Measurements from ENCODE around the gene NR1D2.

GRCh38 chr3:23952646-23953045 lies 7.6 kb downstream of the NR1D2 start:
- TF ChIP-seq CTCF (IDR thresholded peaks at IDR 0.05) (no peak), POLR2A (IDR thresholded peaks at IDR 0.05; ENCODE audit: low read length) (no peak), HDAC2 (IDR thresholded peaks at IDR 0.05) (no peak), RAD21 (conservative IDR thresholded peaks at IDR 0.05 in 1 of 2, IDR thresholded peaks at IDR 0.05 in 1 of 2) (no peak), ESRRA (IDR thresholded peaks at IDR 0.05; ENCODE audit: borderline replicate concordance, low read length) (no peak), KDM1A (IDR thresholded peaks at IDR 0.05; ENCODE audit: low read depth) (no peak)
- TF ChIP-seq, protein P1, sequence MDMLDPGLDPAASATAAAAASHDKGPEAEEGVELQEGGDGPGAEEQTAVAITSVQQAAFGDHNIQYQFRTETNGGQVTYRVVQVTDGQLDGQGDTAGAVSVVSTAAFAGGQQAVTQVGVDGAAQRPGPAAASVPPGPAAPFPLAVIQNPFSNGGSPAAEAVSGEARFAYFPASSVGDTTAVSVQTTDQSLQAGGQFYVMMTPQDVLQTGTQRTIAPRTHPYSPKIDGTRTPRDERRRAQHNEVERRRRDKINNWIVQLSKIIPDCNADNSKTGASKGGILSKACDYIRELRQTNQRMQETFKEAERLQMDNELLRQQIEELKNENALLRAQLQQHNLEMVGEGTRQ (IDR thresholded peaks at IDR 0.05) = no peak

Measured in A549 (cell line).